Activated T-helper 9 cell treated with anti-CD3 and anti-CD28 coated beads, Interleukin-2, amount 50 U/mL, for 16 hours (primary cell): ENCODE data around the gene MATCAP1.

Experiments
- DNase-seq: peaks from one replicate; pipeline ENCODE4 v3.0.0-alpha.2; 2020; ENCODE audit warnings: low read depth

MATCAP1 gene

GRCh38 chr16:67128417-67128816, 55.3 kb downstream of the MATCAP1 start:
- DNase-seq: no peak
